Measurements from ENCODE around the gene TNIP1.

Gene TNIP1

GRCh38 chr5:151037561-151038411 is 43.0 kb downstream of the TNIP1 start:
- no peak for DNase-seq

GRCh38 chr5:151036556-151036955 is 44.3 kb downstream of the TNIP1 start:
- DNase-seq = no peak

GRCh38 chr5:151034422-151035379 is 46.1 kb downstream of the TNIP1 start:
- no peak for DNase-seq

- DNase-seq = no peak
Measured at GRCh38 chr5:151033217-151033934, 47.5 kb downstream of the TNIP1 start.

GRCh38 chr5:151031554-151031953 is 49.3 kb downstream of the TNIP1 start:
- DNase-seq = no peak

- DNase-seq = no peak
Measured at GRCh38 chr5:151030379-151030778, 50.5 kb downstream of the TNIP1 start.

GRCh38 chr5:151030056-151030336 is 50.8 kb downstream of the TNIP1 start:
- DNase-seq = no peak

- no peak for DNase-seq
Measured at GRCh38 chr5:151029179-151030055, 51.4 kb downstream of the TNIP1 start.

GRCh38 chr5:151028717-151029116 is 52.1 kb downstream of the TNIP1 start:
- no peak for DNase-seq

- DNase-seq = no peak
Measured at GRCh38 chr5:151027961-151028479, 52.8 kb downstream of the TNIP1 start.

- no peak for DNase-seq
Measured at GRCh38 chr5:151026679-151027078, 54.2 kb downstream of the TNIP1 start.

GRCh38 chr5:151026088-151026487 is 54.7 kb downstream of the TNIP1 start:
- no peak for DNase-seq

- DNase-seq = no peak
Measured at GRCh38 chr5:151025250-151025606, 55.6 kb downstream of the TNIP1 start.

- no peak for DNase-seq
Measured at GRCh38 chr5:151024440-151025249, 56.2 kb downstream of the TNIP1 start.

GRCh38 chr5:151023651-151024050 is 57.2 kb downstream of the TNIP1 start:
- DNase-seq = no peak

- DNase-seq = no peak
Measured at GRCh38 chr5:151023047-151023615, 57.7 kb downstream of the TNIP1 start.

- no peak for DNase-seq
Measured at GRCh38 chr5:151022511-151023018, 58.3 kb downstream of the TNIP1 start.

- no peak for DNase-seq
Measured at GRCh38 chr5:151021746-151022145, 59.1 kb downstream of the TNIP1 start.

GRCh38 chr5:151020304-151021110 is 60.3 kb downstream of the TNIP1 start, which contains the start of gene GPX3:
Gene GPX3 (plus strand): TSS chr5:151020591. CDS start chr5:151020655, 64 bp downstream.
- DNase-seq = peak; percentile 12 to 44

- no peak for DNase-seq
Measured at GRCh38 chr5:151019331-151019730, 61.5 kb downstream of the TNIP1 start.
